OCI-LY1 (cell line): Measurements from ENCODE around the gene RPL12.

ENCODE experiments used
- H2AFZ ChIP-seq: fragments of 200-600 bp; sonication (generic), shearing (Covaris generic); 2 replicates; pipeline ENCODE4 v1.6.0; 2014; ENCODE audit warnings: antibody characterized with exemption, mild to moderate bottlenecking, low read length
- H3F3A ChIP-seq: fragments of 200-600 bp; sonication (generic), shearing (Covaris generic); 2 replicates; pipeline ENCODE4 v1.6.0; 2014; ENCODE audit warnings: mild to moderate bottlenecking, antibody characterized with exemption, low read length, moderate library complexity; ENCODE audit not compliant: insufficient read depth
- H3K27ac ChIP-seq: fragments of 200-600 bp; sonication (generic); 2 replicates; pipeline ENCODE4 v1.5.1; 2014; ENCODE audit warnings: low read length, mixed run types, mild to moderate bottlenecking, low read depth; ENCODE audit not compliant: poor library complexity, severe bottlenecking
- H3K27me3 ChIP-seq: fragments of 200-600 bp; sonication (generic); 2 replicates; pipeline ENCODE4 v1.6.0; 2014; ENCODE audit warnings: antibody characterized with exemption, mild to moderate bottlenecking, low read length, moderate library complexity; ENCODE audit not compliant: insufficient read depth
- H3K36me3 ChIP-seq: fragments of 200-600 bp; sonication (generic); 2 replicates; pipeline ENCODE4 v1.6.1; 2014; ENCODE audit warnings: mild to moderate bottlenecking, antibody characterized with exemption, low read length, moderate library complexity, mixed read lengths; ENCODE audit not compliant: insufficient read depth
- H3K4me1 ChIP-seq: fragments of 200-600 bp; sonication (generic); 2 replicates; pipeline ENCODE4 v1.5.1; 2014; ENCODE audit warnings: mild to moderate bottlenecking, low read length, moderate library complexity; ENCODE audit not compliant: insufficient read depth, severe bottlenecking
- H3K4me2 ChIP-seq: fragments of 200-600 bp; sonication (generic), shearing (Covaris generic); 2 replicates; pipeline ENCODE4 v1.6.1; 2014; ENCODE audit warnings: low read length
- H3K4me3 ChIP-seq: fragments of 200-600 bp; sonication (generic); 2 replicates; pipeline ENCODE4 v1.5.1; 2014; ENCODE audit warnings: low read length, low read depth, mild to moderate bottlenecking, mixed read lengths; ENCODE audit not compliant: poor library complexity, severe bottlenecking
- H3K79me2 ChIP-seq: fragments of 200-600 bp; shearing (Covaris generic); 2 replicates; pipeline ENCODE4 v1.6.1; 2016; ENCODE audit warnings: mixed run types, low read length, mixed read lengths; ENCODE audit not compliant: insufficient read depth
- H3K9ac ChIP-seq: fragments of 200-600 bp; sonication (generic), shearing (Covaris generic); 2 replicates; pipeline ENCODE4 v1.6.1; 2014; ENCODE audit warnings: mild to moderate bottlenecking, low read length, mixed read lengths
- H3K9me2 ChIP-seq: fragments of 200-600 bp; sonication (generic), shearing (Covaris generic); 2 replicates; pipeline ENCODE4 v1.6.1; 2014; ENCODE audit warnings: low read depth, mild to moderate bottlenecking, low read length, mixed read lengths
- H3K9me3 ChIP-seq: fragments of 200-600 bp; shearing (Covaris generic); 2 replicates; pipeline ENCODE4 v1.6.1; 2014; ENCODE audit warnings: low read length, mixed read lengths
- H4K20me1 ChIP-seq: fragments of 200-600 bp; sonication (generic), shearing (Covaris generic); 2 replicates; pipeline ENCODE4 v1.6.0; 2016; ENCODE audit warnings: mild to moderate bottlenecking, low read length; ENCODE audit not compliant: insufficient read depth
- EZH2 ChIP-seq: fragments of 200-600 bp; sonication (generic), shearing (Covaris generic); IDR thresholded peaks from 2 replicates; pipeline ENCODE4 v1.8.0; 2017; ENCODE audit warnings: borderline replicate concordance, mixed run types, mild to moderate bottlenecking, antibody characterized with exemption, low read length, moderate library complexity, mixed read lengths
- TF ChIP-seq, protein P1 (sequence below): fragments of 200-600 bp; sonication (generic), shearing (Covaris generic); IDR thresholded peaks from 2 replicates; pipeline ENCODE4 v1.5.1; 2017; ENCODE audit warnings: mild to moderate bottlenecking, antibody characterized with exemption, low read length, moderate library complexity, mixed read lengths

RPL12 gene

DNA sequence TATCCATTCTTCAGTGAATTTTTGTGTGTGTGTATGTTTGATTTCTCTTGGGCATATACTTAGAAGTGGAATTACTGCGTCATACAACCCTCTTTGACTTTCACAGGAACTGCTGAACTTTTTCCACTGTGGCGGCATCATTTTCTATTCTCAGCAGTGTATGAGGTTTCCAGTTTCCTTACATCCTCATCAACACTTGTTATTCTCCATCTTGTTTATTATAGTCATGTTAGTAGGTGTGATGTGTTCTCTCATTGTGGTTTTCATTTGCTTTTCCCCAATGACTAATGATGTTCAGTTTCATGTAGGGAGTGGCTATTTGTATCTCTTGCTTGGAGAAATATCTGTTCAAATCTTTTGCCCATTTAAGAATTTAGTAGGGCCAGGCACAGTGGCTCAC, 24.4 kb downstream of the RPL12 start:
- no peak overlapping the region for H3K4me2 ChIP-seq
- H3K4me1 ChIP-seq, result peaks cover 24% of the 10 kb centered on the region
- H3K9ac ChIP-seq, result no peak overlapping the region
- TF ChIP-seq EZH2, result no peak
- TF ChIP-seq, protein P1, sequence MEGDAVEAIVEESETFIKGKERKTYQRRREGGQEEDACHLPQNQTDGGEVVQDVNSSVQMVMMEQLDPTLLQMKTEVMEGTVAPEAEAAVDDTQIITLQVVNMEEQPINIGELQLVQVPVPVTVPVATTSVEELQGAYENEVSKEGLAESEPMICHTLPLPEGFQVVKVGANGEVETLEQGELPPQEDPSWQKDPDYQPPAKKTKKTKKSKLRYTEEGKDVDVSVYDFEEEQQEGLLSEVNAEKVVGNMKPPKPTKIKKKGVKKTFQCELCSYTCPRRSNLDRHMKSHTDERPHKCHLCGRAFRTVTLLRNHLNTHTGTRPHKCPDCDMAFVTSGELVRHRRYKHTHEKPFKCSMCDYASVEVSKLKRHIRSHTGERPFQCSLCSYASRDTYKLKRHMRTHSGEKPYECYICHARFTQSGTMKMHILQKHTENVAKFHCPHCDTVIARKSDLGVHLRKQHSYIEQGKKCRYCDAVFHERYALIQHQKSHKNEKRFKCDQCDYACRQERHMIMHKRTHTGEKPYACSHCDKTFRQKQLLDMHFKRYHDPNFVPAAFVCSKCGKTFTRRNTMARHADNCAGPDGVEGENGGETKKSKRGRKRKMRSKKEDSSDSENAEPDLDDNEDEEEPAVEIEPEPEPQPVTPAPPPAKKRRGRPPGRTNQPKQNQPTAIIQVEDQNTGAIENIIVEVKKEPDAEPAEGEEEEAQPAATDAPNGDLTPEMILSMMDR, result no peak
- H3K27me3 ChIP-seq, result no peaks in the 10 kb centered on the region
- H3F3A ChIP-seq, result no peaks in the 10 kb centered on the region
- peaks cover 8% of the 10 kb centered on the region for H3K79me2 ChIP-seq
- no peak overlapping the region for H2AFZ ChIP-seq
- H3K9me2 ChIP-seq, result no peaks in the 10 kb centered on the region
- no peaks in the 10 kb centered on the region for H4K20me1 ChIP-seq
- peaks cover 26% of the 10 kb centered on the region for H3K36me3 ChIP-seq
- no peak overlapping the region for H3K4me3 ChIP-seq
- no peaks in the 10 kb centered on the region for H3K9me3 ChIP-seq
- H3K27ac ChIP-seq, result no peak overlapping the region

DNA sequence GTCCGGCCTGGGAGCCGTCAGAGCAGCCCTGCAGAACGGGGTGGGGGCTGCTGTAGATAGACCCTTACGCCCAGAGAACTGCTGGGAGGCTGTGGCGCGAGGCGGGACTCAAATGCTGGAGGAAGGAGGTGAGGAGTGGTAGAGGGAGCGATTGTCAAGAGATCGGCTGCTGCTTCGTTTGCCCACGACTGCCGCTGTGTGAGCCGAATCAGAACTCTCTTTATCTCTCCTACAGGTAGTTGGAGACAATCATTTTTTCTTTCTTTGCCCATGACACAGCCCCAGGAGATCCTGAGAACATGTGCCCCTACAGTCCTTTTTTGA, 26.6 kb downstream of the RPL12 start:
- Histone ChIP-seq H4K20me1 (no peaks in the 10 kb centered on the region), H3K4me1 (peaks cover 24% of the 10 kb centered on the region), H3K9me3 (no peaks in the 10 kb centered on the region), H3K36me3 (peaks cover 14% of the 10 kb centered on the region), H3K9me2 (no peaks in the 10 kb centered on the region), H3K27me3 (no peaks in the 10 kb centered on the region), H3K79me2 (peaks cover 8% of the 10 kb centered on the region), H2AFZ (no peak overlapping the region), H3F3A (no peaks in the 10 kb centered on the region), H3K4me3 (peak overlapping the region; percentile 88), H3K27ac (peak overlapping the region; percentile 37), H3K4me2 (peak overlapping the region; percentile 76), H3K9ac (peak overlapping the region; percentile 88)
- no peak for TF ChIP-seq EZH2
- TF ChIP-seq, protein P1, result peak; percentile 12; the same call in 1 of the 2 replicates

DNA sequence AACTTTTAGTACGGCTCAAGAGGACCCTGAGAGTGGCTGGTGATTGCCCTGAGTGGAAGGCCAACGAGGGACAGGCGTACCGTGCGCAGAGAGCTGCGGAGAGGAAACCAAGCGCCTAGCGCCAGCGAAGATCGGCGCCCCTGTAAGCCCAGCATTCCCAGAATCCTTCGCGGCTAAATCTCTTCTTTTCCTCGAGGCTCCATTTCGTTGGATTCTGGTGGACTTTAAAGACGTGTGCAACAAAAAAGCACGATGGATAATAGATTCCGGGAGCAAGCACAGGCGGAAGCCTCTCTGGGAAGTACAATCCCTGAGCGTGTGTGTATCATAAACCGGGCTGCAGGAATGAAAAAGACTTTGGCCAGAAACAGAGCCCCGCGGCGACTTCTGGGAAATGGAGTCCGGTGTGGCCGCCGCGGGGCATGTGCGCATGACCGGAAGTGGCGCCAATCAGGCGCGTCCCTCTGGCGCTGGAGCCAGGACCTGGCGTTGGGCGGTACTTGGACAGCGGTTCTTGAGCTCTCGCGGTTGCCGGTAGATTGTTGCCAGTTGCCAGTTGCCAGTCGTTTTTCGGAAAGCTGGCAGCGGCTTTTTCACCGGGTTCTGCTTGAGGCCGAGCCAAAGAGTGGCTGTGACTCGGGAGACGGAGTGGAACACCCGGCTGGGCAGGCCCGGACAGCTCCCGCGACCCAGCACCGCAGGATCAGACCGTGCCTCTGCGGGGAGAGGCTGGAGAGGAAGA, 27.1 kb downstream of the RPL12 start, which contains the start of gene ZNF79:
Gene ZNF79 (plus strand): TSS at position 449 of the 742 bp plus-strand sequence. CDS start 406 bp downstream, outside the sequence.
- no peaks in the 10 kb centered on the region for H4K20me1 ChIP-seq
- H3K4me1 ChIP-seq, result peaks cover 24% of the 10 kb centered on the region
- peaks cover 8% of the 10 kb centered on the region for H3K79me2 ChIP-seq
- H3K9me3 ChIP-seq, result no peaks in the 10 kb centered on the region
- no peaks in the 10 kb centered on the region for H3K27me3 ChIP-seq
- peaks cover 9% of the 10 kb centered on the region for H3K36me3 ChIP-seq
- H3K27ac ChIP-seq, result peak within 1 kb of the TSS; percentile 37
- TF ChIP-seq, protein P1, result no peak
- no peak for TF ChIP-seq EZH2
- peak within 1 kb of the TSS; percentile 76 for H3K4me2 ChIP-seq
- peak within 1 kb of the TSS; percentile 88 for H3K4me3 ChIP-seq
- 0 out of 2 replicates have a peak within 1 kb of the TSS, but pooled peaks have one; percentile 20 for H2AFZ ChIP-seq
- no peaks in the 10 kb centered on the region for H3K9me2 ChIP-seq
- H3F3A ChIP-seq, result no peaks in the 10 kb centered on the region
- H3K9ac ChIP-seq, result peak within 1 kb of the TSS; percentile 88
